PFSK-1 (cell line): ENCODE results near the gene IVNS1ABP.

Experiments used
- FOXP2 ChIP-seq: optimal IDR thresholded peaks from 2 replicates; pipeline ENCODE3; 2011; ENCODE audit warnings: borderline replicate concordance, control low read depth, inconsistent platforms; ENCODE audit not compliant: insufficient read depth; ENCODE audit errors: extremely low read length, extremely low read depth
- POLR2AphosphoS5 ChIP-seq: IDR thresholded peaks from 2 replicates; pipeline ENCODE4 v1.6.1; 2012; ENCODE audit warnings: low read depth, mild to moderate bottlenecking, control low read depth, low read length, moderate library complexity
- REST ChIP-seq, 2 experiments: IDR thresholded peaks; 2 replicates each; pipeline versions ENCODE4 v1.6.1 to v1.8.0; 2011 to 2012; ENCODE audit warnings: low read depth in 2 of 2, low read length in 2 of 2, control low read depth in 1 of 2, inconsistent platforms in 1 of 2, mild to moderate bottlenecking in 1 of 2, moderate library complexity in 1 of 2; ENCODE audit not compliant: insufficient read depth in 1 of 2
- SIN3A ChIP-seq: IDR thresholded peaks from 2 replicates; pipeline ENCODE4 v1.6.1; 2012; ENCODE audit warnings: mild to moderate bottlenecking, low read length, moderate library complexity, borderline replicate concordance; ENCODE audit not compliant: insufficient read depth
- TAF1 ChIP-seq: IDR thresholded peaks from 2 replicates; pipeline ENCODE4 v1.6.1; 2012; ENCODE audit warnings: low read length, control low read depth, borderline replicate concordance; ENCODE audit not compliant: insufficient read depth

Gene IVNS1ABP

GRCh38 chr1:185337246-185337645 lies 20.2 kb upstream of the IVNS1ABP start:
- TF ChIP-seq SIN3A (no peak), REST (IDR thresholded peaks at IDR 0.05; ENCODE audit: insufficient read depth in 1 of 2, low read depth in 2 of 2, low read length in 2 of 2) (no peak), TAF1 (no peak), POLR2AphosphoS5 (no peak), FOXP2 (no peak)

DNA sequence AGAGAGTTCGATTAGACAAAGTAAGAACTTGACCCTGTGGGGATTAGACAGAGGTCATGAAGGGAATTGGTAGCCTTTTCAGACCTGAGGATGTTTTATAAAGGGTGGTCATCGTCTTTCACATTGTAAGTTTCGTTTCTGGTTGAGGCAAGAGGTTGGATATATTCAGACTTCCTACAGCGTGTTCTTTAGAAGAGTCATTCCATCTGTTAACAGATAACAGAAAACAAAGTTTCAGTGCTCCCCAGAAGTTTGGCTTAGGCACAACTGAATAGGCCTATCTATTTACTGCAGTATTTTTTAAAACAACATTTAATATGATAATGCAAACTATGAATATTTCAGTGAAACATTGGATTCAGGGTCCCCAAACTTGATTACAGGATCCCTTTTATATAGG lies 17.1 kb upstream of the IVNS1ABP start:
- TF ChIP-seq POLR2AphosphoS5 (no peak), REST (IDR thresholded peaks at IDR 0.05; ENCODE audit: insufficient read depth in 1 of 2, low read depth in 2 of 2, low read length in 2 of 2) (no peak), FOXP2 (no peak), TAF1 (no peak)

GRCh38 chr1:185328255-185328654 lies 11.2 kb upstream of the IVNS1ABP start:
- no peak for TF ChIP-seq POLR2AphosphoS5
- no peak for TF ChIP-seq FOXP2
- TF ChIP-seq TAF1, result no peak
- no peak for TF ChIP-seq REST (IDR thresholded peaks at IDR 0.05; ENCODE audit: insufficient read depth in 1 of 2, low read depth in 2 of 2, low read length in 2 of 2)
- no peak for TF ChIP-seq SIN3A

DNA sequence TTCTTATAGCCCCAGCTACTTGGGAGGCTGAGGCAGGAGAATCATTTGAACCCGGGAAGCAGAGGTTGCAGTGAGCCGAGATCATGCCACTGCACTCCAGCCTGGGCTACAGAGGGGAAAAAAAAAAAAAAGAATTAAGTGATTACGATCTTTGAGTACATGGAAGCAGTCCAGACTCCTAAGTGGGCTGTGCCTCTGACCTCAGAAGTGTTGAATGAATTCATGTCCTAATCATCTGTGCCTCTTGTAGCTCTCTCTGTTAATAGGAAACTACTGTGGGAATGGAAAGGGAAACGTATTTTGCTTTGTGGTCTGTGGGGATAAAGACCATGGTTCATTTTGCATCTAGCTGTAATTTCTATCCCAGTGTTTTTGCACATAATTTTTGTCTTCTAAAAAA lies 8.4 kb upstream of the IVNS1ABP start:
- no peak for TF ChIP-seq TAF1
- no peak for TF ChIP-seq FOXP2
- TF ChIP-seq REST (IDR thresholded peaks at IDR 0.05; ENCODE audit: insufficient read depth in 1 of 2, low read depth in 2 of 2, low read length in 2 of 2), result no peak

GRCh38 chr1:185324118-185324517 lies 7.1 kb upstream of the IVNS1ABP start:
- TF ChIP-seq POLR2AphosphoS5 (no peak), TAF1 (no peak), SIN3A (no peak), REST (IDR thresholded peaks at IDR 0.05; ENCODE audit: insufficient read depth in 1 of 2, low read depth in 2 of 2, low read length in 2 of 2) (no peak), FOXP2 (no peak)
